ENCODE results near the gene NEK6.

DNA sequence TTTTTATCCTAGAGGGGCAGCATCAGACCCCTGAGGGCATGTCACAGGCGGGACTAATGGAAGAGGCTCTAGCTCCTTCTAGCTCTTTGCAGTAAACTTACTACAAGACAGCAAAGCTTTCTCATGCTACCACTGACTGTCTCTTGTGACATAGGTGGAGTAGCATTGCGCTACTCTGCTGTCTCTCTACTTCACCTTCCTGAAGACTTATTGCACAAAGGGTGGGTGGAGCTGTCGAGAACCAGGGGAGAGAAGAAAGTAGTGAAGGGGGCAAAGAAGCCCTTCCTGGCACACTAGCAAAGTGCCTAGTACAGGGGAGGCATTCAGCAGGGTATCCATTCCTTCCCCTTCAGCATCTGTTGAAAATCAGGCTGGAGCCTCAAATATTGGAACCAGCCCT lies 36.1 kb upstream of the NEK6 start:
- TF ChIP-seq, protein P1, sequence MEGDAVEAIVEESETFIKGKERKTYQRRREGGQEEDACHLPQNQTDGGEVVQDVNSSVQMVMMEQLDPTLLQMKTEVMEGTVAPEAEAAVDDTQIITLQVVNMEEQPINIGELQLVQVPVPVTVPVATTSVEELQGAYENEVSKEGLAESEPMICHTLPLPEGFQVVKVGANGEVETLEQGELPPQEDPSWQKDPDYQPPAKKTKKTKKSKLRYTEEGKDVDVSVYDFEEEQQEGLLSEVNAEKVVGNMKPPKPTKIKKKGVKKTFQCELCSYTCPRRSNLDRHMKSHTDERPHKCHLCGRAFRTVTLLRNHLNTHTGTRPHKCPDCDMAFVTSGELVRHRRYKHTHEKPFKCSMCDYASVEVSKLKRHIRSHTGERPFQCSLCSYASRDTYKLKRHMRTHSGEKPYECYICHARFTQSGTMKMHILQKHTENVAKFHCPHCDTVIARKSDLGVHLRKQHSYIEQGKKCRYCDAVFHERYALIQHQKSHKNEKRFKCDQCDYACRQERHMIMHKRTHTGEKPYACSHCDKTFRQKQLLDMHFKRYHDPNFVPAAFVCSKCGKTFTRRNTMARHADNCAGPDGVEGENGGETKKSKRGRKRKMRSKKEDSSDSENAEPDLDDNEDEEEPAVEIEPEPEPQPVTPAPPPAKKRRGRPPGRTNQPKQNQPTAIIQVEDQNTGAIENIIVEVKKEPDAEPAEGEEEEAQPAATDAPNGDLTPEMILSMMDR (IDR thresholded peaks at IDR 0.05), result no peak
- TF ChIP-seq EP300 (IDR thresholded peaks at IDR 0.05), result no peak
- no peak for TF ChIP-seq POLR2A (IDR thresholded peaks at IDR 0.05)

All from tibial nerve (tissue), 4 donors.